Mononuclear cell (primary cell): Measurements from ENCODE around the gene RPIA. TPM values are rescaled to one million over a fixed set of nuclear protein-coding genes. Genes with fewer than 3 reads are reported as not detected.

Source experiments
- H3K27me3 ChIP-seq: 2 replicates; pipeline ENCODE4 v1.6.0; 2011; ENCODE audit warnings: low read length, control low read depth; ENCODE audit not compliant: insufficient read depth
- H3K4me1 ChIP-seq: 2 replicates; pipeline ENCODE4 v1.5.1; 2011; ENCODE audit warnings: mild to moderate bottlenecking, low read length, control low read depth; ENCODE audit not compliant: insufficient read depth
- H3K4me3 ChIP-seq: 2 replicates; pipeline ENCODE4 v1.5.1; 2011; ENCODE audit warnings: mild to moderate bottlenecking, low read length, moderate library complexity
- H3K9me3 ChIP-seq: 2 replicates; pipeline ENCODE4 v1.5.1; 2011; ENCODE audit warnings: low read depth, mild to moderate bottlenecking, control low read depth, low read length
- total RNA-seq: library from RNA; depleted of rRNA; stranded (reverse); fragments of >200 nt; gene quantifications from one replicate; pipeline ENCODE4 v1.2.3, GENCODE V29; 2012

RPIA gene
- total RNA-seq, 1 donor = 18.9 TPM

- no peaks in the 10 kb centered on the region for H3K27me3 ChIP-seq
These were observed 19.6 kb upstream of the RPIA start for GRCh38 chr2:88671786-88672427.

GRCh38 chr2:88673363-88673762 lies 18.1 kb upstream of the RPIA start:
- Histone ChIP-seq H3K4me1 (no peaks in the 10 kb centered on the region), H3K27me3 (no peaks in the 10 kb centered on the region), H3K4me3 (no peak overlapping the region), H3K9me3 (no peaks in the 10 kb centered on the region)

More at GRCh38 chr2:88671786-88672427, 19.6 kb upstream of the RPIA start:
- no peaks in the 10 kb centered on the region for H3K9me3 ChIP-seq
- no peaks in the 10 kb centered on the region for H3K4me1 ChIP-seq
- no peak overlapping the region for H3K4me3 ChIP-seq

- H3K9me3 ChIP-seq = peaks cover 13% of the 10 kb centered on the region
- no peaks in the 10 kb centered on the region for H3K27me3 ChIP-seq
- peaks cover 19% of the 10 kb centered on the region for H3K4me1 ChIP-seq
- H3K4me3 ChIP-seq = no peak overlapping the region
These were observed 11.1 kb upstream of the RPIA start for GRCh38 chr2:88680266-88680902.

- H3K9me3 ChIP-seq = peaks cover 13% of the 10 kb centered on the region
- H3K4me1 ChIP-seq = peaks cover 19% of the 10 kb centered on the region
- no peaks in the 10 kb centered on the region for H3K27me3 ChIP-seq
- H3K4me3 ChIP-seq = no peak overlapping the region
These were observed 10.6 kb upstream of the RPIA start for GRCh38 chr2:88680916-88681315.

- H3K27me3 ChIP-seq = no peaks in the 10 kb centered on the region
- no peak overlapping the region for H3K4me3 ChIP-seq
- peaks cover 13% of the 10 kb centered on the region for H3K9me3 ChIP-seq
These were observed 8.1 kb upstream of the RPIA start for GRCh38 chr2:88683160-88684021.

GRCh38 chr2:88684519-88684918 lies 7.0 kb upstream of the RPIA start:
- peaks cover 13% of the 10 kb centered on the region for H3K9me3 ChIP-seq
- peaks cover 19% of the 10 kb centered on the region for H3K4me1 ChIP-seq
- H3K4me3 ChIP-seq = no peak overlapping the region
- H3K27me3 ChIP-seq = no peaks in the 10 kb centered on the region

More at GRCh38 chr2:88683160-88684021, 8.1 kb upstream of the RPIA start:
- H3K4me1 ChIP-seq = peaks cover 19% of the 10 kb centered on the region

GRCh38 chr2:88686320-88686719 lies 5.2 kb upstream of the RPIA start:
- Histone ChIP-seq H3K9me3 (peaks cover 13% of the 10 kb centered on the region), H3K4me3 (no peak overlapping the region), H3K4me1 (peaks cover 11% of the 10 kb centered on the region), H3K27me3 (no peaks in the 10 kb centered on the region)

GRCh38 chr2:88687384-88687783 lies 4.1 kb upstream of the RPIA start:
- Histone ChIP-seq H3K9me3 (peaks cover 13% of the 10 kb centered on the region), H3K4me1 (peaks cover 15% of the 10 kb centered on the region), H3K4me3 (no peak overlapping the region), H3K27me3 (no peaks in the 10 kb centered on the region)

GRCh38 chr2:88690591-88691338 lies 708 bp upstream of the RPIA start:
- no peaks in the 10 kb centered on the region for H3K27me3 ChIP-seq
- H3K4me1 ChIP-seq = peaks cover 32% of the 10 kb centered on the region
- no peaks in the 10 kb centered on the region for H3K9me3 ChIP-seq
- peak overlapping the region; percentile 77 for H3K4me3 ChIP-seq

- Histone ChIP-seq H3K4me3 (peak overlapping the region; percentile 77), H3K4me1 (peaks cover 32% of the 10 kb centered on the region), H3K9me3 (no peaks in the 10 kb centered on the region), H3K27me3 (no peaks in the 10 kb centered on the region)
These were observed 714 bp downstream of the RPIA start for GRCh38 chr2:88692187-88692586.

GRCh38 chr2:88693911-88694414 lies 2.5 kb downstream of the RPIA start:
- peaks cover 38% of the 10 kb centered on the region for H3K4me1 ChIP-seq
- no peak overlapping the region for H3K4me3 ChIP-seq
- no peaks in the 10 kb centered on the region for H3K27me3 ChIP-seq
- no peaks in the 10 kb centered on the region for H3K9me3 ChIP-seq

- Histone ChIP-seq H3K9me3 (no peaks in the 10 kb centered on the region), H3K4me3 (no peak overlapping the region), H3K4me1 (peaks cover 30% of the 10 kb centered on the region), H3K27me3 (no peaks in the 10 kb centered on the region)
These were observed 5.1 kb downstream of the RPIA start for GRCh38 chr2:88696611-88697010.

GRCh38 chr2:88697370-88698026 lies 6.0 kb downstream of the RPIA start:
- peaks cover 22% of the 10 kb centered on the region for H3K4me1 ChIP-seq
- no peak overlapping the region for H3K4me3 ChIP-seq
- H3K27me3 ChIP-seq = no peaks in the 10 kb centered on the region
- H3K9me3 ChIP-seq = no peaks in the 10 kb centered on the region

- no peaks in the 10 kb centered on the region for H3K27me3 ChIP-seq
- no peak overlapping the region for H3K4me3 ChIP-seq
- no peaks in the 10 kb centered on the region for H3K9me3 ChIP-seq
- peaks cover 17% of the 10 kb centered on the region for H3K4me1 ChIP-seq
These were observed 6.5 kb downstream of the RPIA start for GRCh38 chr2:88698027-88698413.
